Peyer's patch (tissue), 4 donors: ENCODE measurements around the gene CNTNAP4.

Experiments used
- POLR2A ChIP-seq, 2 donors: fragments of 450-650 bp; IDR thresholded peaks; one replicate each; pipeline ENCODE4 v1.5.1; 2017; ENCODE audit warnings: antibody characterized with exemption in 2 of 2, mild to moderate bottlenecking in 2 of 2, moderate library complexity in 2 of 2
- TF ChIP-seq, protein P1 (sequence below), 6 experiments: fragments of 450-650 bp in 4 of 6; fragments of 200-600 bp in 2 of 6; sonication (generic) in 1 of 6; IDR thresholded peaks; one replicate each; pipeline ENCODE4 v1.5.1; 2017 to 2019; ENCODE audit warnings: antibody characterized with exemption in 6 of 6, mild to moderate bottlenecking in 3 of 6, moderate library complexity in 1 of 6

DNA sequence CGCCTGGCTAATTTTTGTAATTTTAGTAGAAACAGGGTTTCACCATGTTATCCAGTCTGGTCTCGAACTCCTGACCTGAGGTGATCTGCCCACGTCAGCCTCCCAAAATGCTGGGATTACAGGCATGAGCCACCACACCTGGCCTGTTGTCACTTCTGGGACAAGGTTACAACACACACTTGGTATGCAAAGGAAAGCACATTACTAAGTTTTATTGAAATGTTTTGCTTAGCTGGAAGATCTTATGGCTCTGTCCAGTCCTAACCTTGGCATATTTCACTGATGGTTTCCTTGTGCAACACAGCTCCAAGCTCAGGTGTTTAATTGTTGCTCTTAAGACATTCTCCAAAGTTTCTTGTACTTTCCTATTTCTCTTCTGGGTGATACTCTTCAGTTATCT lies 94.2 kb downstream of the CNTNAP4 start:
- TF ChIP-seq POLR2A (IDR thresholded peaks at IDR 0.05) = no peak
- TF ChIP-seq, protein P1, sequence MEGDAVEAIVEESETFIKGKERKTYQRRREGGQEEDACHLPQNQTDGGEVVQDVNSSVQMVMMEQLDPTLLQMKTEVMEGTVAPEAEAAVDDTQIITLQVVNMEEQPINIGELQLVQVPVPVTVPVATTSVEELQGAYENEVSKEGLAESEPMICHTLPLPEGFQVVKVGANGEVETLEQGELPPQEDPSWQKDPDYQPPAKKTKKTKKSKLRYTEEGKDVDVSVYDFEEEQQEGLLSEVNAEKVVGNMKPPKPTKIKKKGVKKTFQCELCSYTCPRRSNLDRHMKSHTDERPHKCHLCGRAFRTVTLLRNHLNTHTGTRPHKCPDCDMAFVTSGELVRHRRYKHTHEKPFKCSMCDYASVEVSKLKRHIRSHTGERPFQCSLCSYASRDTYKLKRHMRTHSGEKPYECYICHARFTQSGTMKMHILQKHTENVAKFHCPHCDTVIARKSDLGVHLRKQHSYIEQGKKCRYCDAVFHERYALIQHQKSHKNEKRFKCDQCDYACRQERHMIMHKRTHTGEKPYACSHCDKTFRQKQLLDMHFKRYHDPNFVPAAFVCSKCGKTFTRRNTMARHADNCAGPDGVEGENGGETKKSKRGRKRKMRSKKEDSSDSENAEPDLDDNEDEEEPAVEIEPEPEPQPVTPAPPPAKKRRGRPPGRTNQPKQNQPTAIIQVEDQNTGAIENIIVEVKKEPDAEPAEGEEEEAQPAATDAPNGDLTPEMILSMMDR (IDR thresholded peaks at IDR 0.05) = no peak
